Loucy (cell line): Measurements from ENCODE around the gene HRK.

Experiments
- H2AFZ ChIP-seq: fragments of 200-600 bp; sonication (generic); 2 replicates; pipeline ENCODE4 v1.6.0; 2016; ENCODE audit warnings: antibody characterized with exemption, mild to moderate bottlenecking, low read length, moderate library complexity
- H3F3A ChIP-seq: fragments of 200-600 bp; 2 replicates; pipeline ENCODE4 v1.6.0; 2016; ENCODE audit warnings: antibody characterized with exemption, low read depth, mild to moderate bottlenecking
- H3K27me3 ChIP-seq: fragments of 200-600 bp; sonication (generic); 2 replicates; pipeline ENCODE4 v1.6.1; 2014; ENCODE audit warnings: low read length, mild to moderate bottlenecking; ENCODE audit not compliant: insufficient read depth, poor library complexity, severe bottlenecking
- H3K36me3 ChIP-seq: fragments of 200-600 bp; sonication (generic); 2 replicates; pipeline ENCODE4 v1.6.1; 2016; ENCODE audit warnings: low read length; ENCODE audit not compliant: insufficient read depth
- H3K4me1 ChIP-seq: fragments of 200-600 bp; sonication (generic); 2 replicates; pipeline ENCODE4 v1.5.1; 2014; ENCODE audit warnings: low read length, mild to moderate bottlenecking; ENCODE audit not compliant: insufficient read depth, poor library complexity, severe bottlenecking
- H3K4me2 ChIP-seq: fragments of 200-600 bp; sonication (generic); 2 replicates; pipeline ENCODE4 v1.6.0; 2014; ENCODE audit warnings: antibody characterized with exemption, low read length, low read depth, mild to moderate bottlenecking; ENCODE audit not compliant: poor library complexity, severe bottlenecking
- H3K4me3 ChIP-seq: fragments of 200-600 bp; sonication (generic); 2 replicates; pipeline ENCODE4 v1.5.1; 2014; ENCODE audit warnings: low read length, mild to moderate bottlenecking, mixed read lengths; ENCODE audit not compliant: poor library complexity, severe bottlenecking
- H3K79me2 ChIP-seq: fragments of 200-600 bp; sonication (generic); 2 replicates; pipeline ENCODE4 v1.6.1; 2014; ENCODE audit warnings: low read length; ENCODE audit not compliant: insufficient read depth
- H3K9ac ChIP-seq: fragments of 200-600 bp; sonication (generic); 2 replicates; pipeline ENCODE4 v1.6.0; 2014; ENCODE audit warnings: mild to moderate bottlenecking, low read depth, low read length, moderate library complexity; ENCODE audit not compliant: poor library complexity, severe bottlenecking
- H3K9me2 ChIP-seq: fragments of 200-600 bp; sonication (generic); replicated peaks from 2 replicates; pipeline ENCODE4 v1.6.1; 2016; ENCODE audit warnings: low read depth, low read length, mixed read lengths
- H3K9me3 ChIP-seq: fragments of 200-600 bp; sonication (generic); 2 replicates; pipeline ENCODE4 v1.6.1; 2014; ENCODE audit warnings: mild to moderate bottlenecking, antibody characterized with exemption, low read length, low read depth; ENCODE audit not compliant: insufficient read depth
- H4K20me1 ChIP-seq: fragments of 200-600 bp; sonication (generic); 2 replicates; pipeline ENCODE4 v1.6.0; 2014; ENCODE audit warnings: antibody characterized with exemption, low read length, mild to moderate bottlenecking; ENCODE audit not compliant: insufficient read depth, poor library complexity, severe bottlenecking
- EZH2phosphoT487 ChIP-seq: fragments of 200-600 bp; IDR thresholded peaks from 2 replicates; pipeline ENCODE4 v1.6.1; 2018; ENCODE audit warnings: antibody characterized with exemption, mild to moderate bottlenecking, moderate library complexity, borderline replicate concordance
- TF ChIP-seq, protein P1 (sequence below): fragments of 200-600 bp; sonication (generic); conservative IDR thresholded peaks from 2 replicates; pipeline ENCODE4 v1.5.1; 2014; ENCODE audit warnings: mild to moderate bottlenecking, antibody characterized with exemption, low read length

The HRK gene

DNA sequence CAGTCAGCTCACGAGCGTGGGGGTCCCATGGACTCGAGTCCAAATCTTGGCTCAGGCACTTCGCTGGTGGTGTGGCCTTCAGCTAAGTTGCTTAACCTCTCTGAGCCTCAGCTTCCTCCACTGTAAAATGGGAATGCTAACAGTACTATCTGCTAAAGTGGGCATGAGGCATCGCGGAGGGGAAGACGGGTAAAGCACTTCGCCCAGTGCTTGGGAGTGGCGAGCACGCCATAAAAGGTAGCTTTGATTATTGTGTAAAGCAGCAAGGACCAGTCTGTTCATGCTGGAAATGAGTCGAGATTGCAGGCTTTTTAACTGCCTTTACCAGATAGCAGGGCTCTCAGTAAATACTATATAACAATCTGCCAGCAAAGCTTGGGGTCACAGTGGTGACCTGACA is 24.5 kb downstream of the HRK start:
- H3K79me2 ChIP-seq, result no peaks in the 10 kb centered on the region
- no peak overlapping the region for H3K4me2 ChIP-seq
- H3K9ac ChIP-seq, result no peak overlapping the region
- no peak overlapping the region for H3K4me3 ChIP-seq
- no peaks in the 10 kb centered on the region for H3K9me3 ChIP-seq
- no peaks in the 10 kb centered on the region for H3F3A ChIP-seq
- H4K20me1 ChIP-seq, result no peaks in the 10 kb centered on the region
- TF ChIP-seq EZH2phosphoT487, result no peak
- TF ChIP-seq, protein P1, sequence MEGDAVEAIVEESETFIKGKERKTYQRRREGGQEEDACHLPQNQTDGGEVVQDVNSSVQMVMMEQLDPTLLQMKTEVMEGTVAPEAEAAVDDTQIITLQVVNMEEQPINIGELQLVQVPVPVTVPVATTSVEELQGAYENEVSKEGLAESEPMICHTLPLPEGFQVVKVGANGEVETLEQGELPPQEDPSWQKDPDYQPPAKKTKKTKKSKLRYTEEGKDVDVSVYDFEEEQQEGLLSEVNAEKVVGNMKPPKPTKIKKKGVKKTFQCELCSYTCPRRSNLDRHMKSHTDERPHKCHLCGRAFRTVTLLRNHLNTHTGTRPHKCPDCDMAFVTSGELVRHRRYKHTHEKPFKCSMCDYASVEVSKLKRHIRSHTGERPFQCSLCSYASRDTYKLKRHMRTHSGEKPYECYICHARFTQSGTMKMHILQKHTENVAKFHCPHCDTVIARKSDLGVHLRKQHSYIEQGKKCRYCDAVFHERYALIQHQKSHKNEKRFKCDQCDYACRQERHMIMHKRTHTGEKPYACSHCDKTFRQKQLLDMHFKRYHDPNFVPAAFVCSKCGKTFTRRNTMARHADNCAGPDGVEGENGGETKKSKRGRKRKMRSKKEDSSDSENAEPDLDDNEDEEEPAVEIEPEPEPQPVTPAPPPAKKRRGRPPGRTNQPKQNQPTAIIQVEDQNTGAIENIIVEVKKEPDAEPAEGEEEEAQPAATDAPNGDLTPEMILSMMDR, result no peak
- H3K4me1 ChIP-seq, result peaks cover 6% of the 10 kb centered on the region
- H2AFZ ChIP-seq, result no peak overlapping the region
- no peaks in the 10 kb centered on the region for H3K36me3 ChIP-seq
- no peaks in the 10 kb centered on the region for H3K9me2 ChIP-seq
- H3K27me3 ChIP-seq, result no peaks in the 10 kb centered on the region

DNA sequence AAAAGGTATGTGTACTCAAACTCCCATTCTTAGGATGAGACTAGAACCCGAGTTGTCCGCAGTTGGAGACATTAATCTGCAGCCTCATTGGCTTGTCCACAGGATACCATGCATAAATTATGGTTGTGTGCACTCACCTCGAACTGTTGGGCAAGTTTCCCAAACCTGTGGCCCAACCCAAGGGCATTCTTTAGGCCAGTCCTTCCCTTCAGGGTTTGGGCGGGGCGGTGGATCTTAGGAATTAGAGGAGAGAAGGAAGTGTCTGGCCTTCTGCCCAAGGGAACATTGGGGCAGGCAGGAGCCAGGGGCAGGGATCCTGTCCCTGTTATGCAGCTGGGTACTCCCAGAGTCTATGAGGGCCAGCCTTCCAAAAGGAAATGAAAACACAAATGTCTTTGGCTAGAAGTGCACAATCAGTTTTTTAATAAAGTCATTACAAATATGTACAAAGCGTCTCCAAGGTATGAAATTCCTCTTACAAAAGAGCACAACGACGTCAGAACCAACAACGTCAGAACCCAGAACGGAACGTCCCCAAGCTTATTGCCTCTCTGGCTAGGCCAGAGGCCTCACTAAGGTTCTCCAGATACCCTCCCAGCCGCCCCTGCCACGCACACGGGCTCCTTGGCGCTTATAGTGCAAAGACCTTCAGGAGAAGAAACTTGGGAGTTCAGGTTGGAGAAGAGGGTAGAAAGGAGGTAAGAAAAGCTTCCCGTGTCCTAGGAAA is 25.3 kb downstream of the HRK start:
- no peaks in the 10 kb centered on the region for H3K4me1 ChIP-seq
- no peaks in the 10 kb centered on the region for H3K9me3 ChIP-seq
- no peak overlapping the region for H3K9ac ChIP-seq
- no peaks in the 10 kb centered on the region for H4K20me1 ChIP-seq
- H3K9me2 ChIP-seq, result no peaks in the 10 kb centered on the region
- H3K4me2 ChIP-seq, result no peak overlapping the region
- H2AFZ ChIP-seq, result no peak overlapping the region
- H3K36me3 ChIP-seq, result no peaks in the 10 kb centered on the region
- H3F3A ChIP-seq, result no peaks in the 10 kb centered on the region
- no peaks in the 10 kb centered on the region for H3K27me3 ChIP-seq
- H3K79me2 ChIP-seq, result no peaks in the 10 kb centered on the region
- H3K4me3 ChIP-seq, result no peak overlapping the region
- TF ChIP-seq, protein P1, result no peak
- TF ChIP-seq EZH2phosphoT487, result no peak

DNA sequence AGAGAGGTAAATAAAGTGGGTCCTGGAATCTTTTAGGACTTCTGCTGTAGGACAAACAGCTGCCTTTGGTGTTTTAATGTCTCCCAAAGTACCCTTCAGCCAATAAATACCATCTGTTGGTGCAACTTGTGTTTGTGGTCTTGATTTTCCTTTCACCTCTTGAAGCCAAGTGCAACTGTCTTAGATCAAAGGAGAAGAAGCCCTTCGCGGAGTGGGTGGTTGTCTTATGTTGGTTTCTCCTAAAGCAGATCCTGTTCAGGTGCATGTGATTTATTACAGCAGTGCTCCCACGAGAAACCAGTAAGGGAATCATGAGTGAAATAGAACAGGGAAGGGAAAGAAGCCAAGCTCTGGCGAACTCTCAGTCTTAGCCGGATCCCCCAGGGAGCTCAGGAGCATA is 27.7 kb downstream of the HRK start:
- Histone ChIP-seq H4K20me1 (no peaks in the 10 kb centered on the region), H3K27me3 (no peaks in the 10 kb centered on the region), H3K4me1 (no peaks in the 10 kb centered on the region), H3F3A (no peaks in the 10 kb centered on the region), H3K4me3 (no peak overlapping the region), H3K9ac (no peak overlapping the region), H3K79me2 (no peaks in the 10 kb centered on the region), H3K4me2 (no peak overlapping the region), H3K9me3 (no peaks in the 10 kb centered on the region), H3K9me2 (no peaks in the 10 kb centered on the region), H3K36me3 (no peaks in the 10 kb centered on the region), H2AFZ (no peak overlapping the region)
- TF ChIP-seq EZH2phosphoT487, result no peak
- TF ChIP-seq, protein P1, result no peak
